Measurements from ENCODE around the gene EPC2.

GRCh38 chr2:148789059-148789458, 144.5 kb downstream of the EPC2 start:
- TF ChIP-seq CTCF (IDR thresholded peaks at IDR 0.05): no peak
- no peak for TF ChIP-seq POLR2A (IDR thresholded peaks at IDR 0.05)

Measured in breast epithelium (tissue), 3 donors.